ENCODE results near the gene COX10. TPM values are rescaled to one million over a fixed set of nuclear protein-coding genes. Genes with fewer than 3 reads are reported as not detected.

Gene COX10
- total RNA-seq, 1 experiment from 2014 or later = 13.4 TPM

GRCh38 chr17:14196377-14196997, 127.2 kb downstream of the COX10 start:
- ChIA-PET POLR2A (no interaction called here), CTCF (no interaction called here)
- ATAC-seq (no peak), DNase-seq (ENCODE audit: low read depth, low spot score) (no peak)
- no peaks in the 10 kb centered on the region for H3K36me3 ChIP-seq (ENCODE audit: control insufficient read depth, insufficient read depth, low read length)
- H3K9me3 ChIP-seq (ENCODE audit: control insufficient read depth, insufficient read depth, low read depth, low read length) = no peaks in the 10 kb centered on the region
- H3K27ac ChIP-seq (ENCODE audit: low read length) = no peak overlapping the region
- no peaks in the 10 kb centered on the region for H3K27me3 ChIP-seq (ENCODE audit: control insufficient read depth, insufficient read depth, low read length)
- intact Hi-C loops (cut with micrococcal nuclease; ENCODE audit: unreplicated experiment) = no loop called here
- no peak overlapping the region for H3K4me3 ChIP-seq (ENCODE audit: low read depth in 2 of 2, low read length in 2 of 2)
- in situ Hi-C loops (cut with HindIII; ENCODE audit: low pct_unique_long_range_greater_than_20kb, low sequenced_read_pairs) = no loop called here
- no peaks in the 10 kb centered on the region for H3K4me1 ChIP-seq (ENCODE audit: control insufficient read depth, insufficient read depth, low read length)
- TF ChIP-seq, protein P1, sequence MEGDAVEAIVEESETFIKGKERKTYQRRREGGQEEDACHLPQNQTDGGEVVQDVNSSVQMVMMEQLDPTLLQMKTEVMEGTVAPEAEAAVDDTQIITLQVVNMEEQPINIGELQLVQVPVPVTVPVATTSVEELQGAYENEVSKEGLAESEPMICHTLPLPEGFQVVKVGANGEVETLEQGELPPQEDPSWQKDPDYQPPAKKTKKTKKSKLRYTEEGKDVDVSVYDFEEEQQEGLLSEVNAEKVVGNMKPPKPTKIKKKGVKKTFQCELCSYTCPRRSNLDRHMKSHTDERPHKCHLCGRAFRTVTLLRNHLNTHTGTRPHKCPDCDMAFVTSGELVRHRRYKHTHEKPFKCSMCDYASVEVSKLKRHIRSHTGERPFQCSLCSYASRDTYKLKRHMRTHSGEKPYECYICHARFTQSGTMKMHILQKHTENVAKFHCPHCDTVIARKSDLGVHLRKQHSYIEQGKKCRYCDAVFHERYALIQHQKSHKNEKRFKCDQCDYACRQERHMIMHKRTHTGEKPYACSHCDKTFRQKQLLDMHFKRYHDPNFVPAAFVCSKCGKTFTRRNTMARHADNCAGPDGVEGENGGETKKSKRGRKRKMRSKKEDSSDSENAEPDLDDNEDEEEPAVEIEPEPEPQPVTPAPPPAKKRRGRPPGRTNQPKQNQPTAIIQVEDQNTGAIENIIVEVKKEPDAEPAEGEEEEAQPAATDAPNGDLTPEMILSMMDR (IDR thresholded peaks at IDR 0.05) = peak; percentile 30; the same call in 1 of the 2 replicates
- no peak for TF ChIP-seq TCF7L2 (IDR thresholded peaks at IDR 0.05; ENCODE audit: low read depth, low read length)
- no peak for TF ChIP-seq SIN3A (IDR thresholded peaks at IDR 0.05; ENCODE audit: borderline replicate concordance, insufficient read depth, low read depth, low read length)
- no peak for TF ChIP-seq POLR2AphosphoS5 (IDR thresholded peaks at IDR 0.05; ENCODE audit: low read depth, low read length)
- BruUV-seq (replicated peaks) = no TSS peak

- intact Hi-C loops (cut with micrococcal nuclease; ENCODE audit: unreplicated experiment) (no loop called here), in situ Hi-C loops (cut with HindIII; ENCODE audit: low pct_unique_long_range_greater_than_20kb, low sequenced_read_pairs) (no loop called here)
- ATAC-seq (no peak), DNase-seq (ENCODE audit: low read depth, low spot score) (no peak)
- ChIA-PET POLR2A (no interaction called here), CTCF (no interaction called here)
- Histone ChIP-seq H3K9me3 (ENCODE audit: control insufficient read depth, insufficient read depth, low read depth, low read length) (no peaks in the 10 kb centered on the region), H3K27me3 (ENCODE audit: control insufficient read depth, insufficient read depth, low read length) (no peaks in the 10 kb centered on the region), H3K36me3 (ENCODE audit: control insufficient read depth, insufficient read depth, low read length) (no peaks in the 10 kb centered on the region), H3K4me1 (ENCODE audit: control insufficient read depth, insufficient read depth, low read length) (no peaks in the 10 kb centered on the region), H3K27ac (ENCODE audit: low read length) (no peak overlapping the region), H3K4me3 (ENCODE audit: low read depth in 2 of 2, low read length in 2 of 2) (no peak overlapping the region)
- TF ChIP-seq SIN3A (IDR thresholded peaks at IDR 0.05; ENCODE audit: borderline replicate concordance, insufficient read depth, low read depth, low read length) (no peak), POLR2AphosphoS5 (IDR thresholded peaks at IDR 0.05; ENCODE audit: low read depth, low read length) (no peak), TCF7L2 (IDR thresholded peaks at IDR 0.05; ENCODE audit: low read depth, low read length) (no peak)
- TF ChIP-seq, protein P2, sequence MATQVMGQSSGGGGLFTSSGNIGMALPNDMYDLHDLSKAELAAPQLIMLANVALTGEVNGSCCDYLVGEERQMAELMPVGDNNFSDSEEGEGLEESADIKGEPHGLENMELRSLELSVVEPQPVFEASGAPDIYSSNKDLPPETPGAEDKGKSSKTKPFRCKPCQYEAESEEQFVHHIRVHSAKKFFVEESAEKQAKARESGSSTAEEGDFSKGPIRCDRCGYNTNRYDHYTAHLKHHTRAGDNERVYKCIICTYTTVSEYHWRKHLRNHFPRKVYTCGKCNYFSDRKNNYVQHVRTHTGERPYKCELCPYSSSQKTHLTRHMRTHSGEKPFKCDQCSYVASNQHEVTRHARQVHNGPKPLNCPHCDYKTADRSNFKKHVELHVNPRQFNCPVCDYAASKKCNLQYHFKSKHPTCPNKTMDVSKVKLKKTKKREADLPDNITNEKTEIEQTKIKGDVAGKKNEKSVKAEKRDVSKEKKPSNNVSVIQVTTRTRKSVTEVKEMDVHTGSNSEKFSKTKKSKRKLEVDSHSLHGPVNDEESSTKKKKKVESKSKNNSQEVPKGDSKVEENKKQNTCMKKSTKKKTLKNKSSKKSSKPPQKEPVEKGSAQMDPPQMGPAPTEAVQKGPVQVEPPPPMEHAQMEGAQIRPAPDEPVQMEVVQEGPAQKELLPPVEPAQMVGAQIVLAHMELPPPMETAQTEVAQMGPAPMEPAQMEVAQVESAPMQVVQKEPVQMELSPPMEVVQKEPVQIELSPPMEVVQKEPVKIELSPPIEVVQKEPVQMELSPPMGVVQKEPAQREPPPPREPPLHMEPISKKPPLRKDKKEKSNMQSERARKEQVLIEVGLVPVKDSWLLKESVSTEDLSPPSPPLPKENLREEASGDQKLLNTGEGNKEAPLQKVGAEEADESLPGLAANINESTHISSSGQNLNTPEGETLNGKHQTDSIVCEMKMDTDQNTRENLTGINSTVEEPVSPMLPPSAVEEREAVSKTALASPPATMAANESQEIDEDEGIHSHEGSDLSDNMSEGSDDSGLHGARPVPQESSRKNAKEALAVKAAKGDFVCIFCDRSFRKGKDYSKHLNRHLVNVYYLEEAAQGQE (IDR thresholded peaks at IDR 0.05; ENCODE audit: insufficient read depth in 1 of 2, low read depth in 2 of 2, low read length in 1 of 2) = no peak
- TF ChIP-seq, protein P1 (IDR thresholded peaks at IDR 0.05) = no peak
- no TSS peak for BruUV-seq (replicated peaks)
Measured at GRCh38 chr17:14197057-14197456, 127.8 kb downstream of the COX10 start.
